ENCODE measurements around the gene ANLN.
"Not testable (repeated sequence)": the region's sequence is repeated elsewhere in the genome, so short reads cannot be mapped to it uniquely, and the experiment has no call there.

Gene ANLN

DNA sequence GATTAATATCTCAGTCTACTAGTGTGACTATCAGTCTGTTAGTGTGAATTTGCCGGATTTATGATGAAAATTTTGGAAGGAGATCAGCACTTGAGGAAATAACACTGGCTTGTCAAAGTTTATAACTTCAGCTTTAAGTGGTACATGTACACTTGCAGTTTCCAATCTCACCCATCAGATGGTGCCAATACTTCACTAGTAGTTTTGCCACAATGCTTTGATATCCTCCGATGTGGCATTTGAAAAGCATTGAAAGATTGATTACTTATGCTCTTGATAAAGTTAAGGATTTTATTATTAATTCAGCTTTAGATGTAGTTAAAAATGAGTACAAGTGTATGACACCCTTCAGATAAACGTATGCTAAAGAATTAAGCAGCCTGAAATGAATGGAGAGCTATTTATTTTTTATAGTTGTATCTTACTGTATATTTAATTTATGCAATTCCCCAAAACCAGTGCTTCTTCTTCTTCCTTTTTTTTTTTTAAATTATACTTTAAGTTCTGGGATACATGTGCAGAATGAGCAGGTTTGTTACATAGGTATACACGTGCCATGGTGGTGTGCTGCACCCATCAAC, 98.2 kb downstream of the ANLN start:
- Histone ChIP-seq H3K9me3 (no peaks in the 10 kb centered on the region), H3K27me3 (no peaks in the 10 kb centered on the region), H3K36me3 (no peaks in the 10 kb centered on the region), H3K4me3 (no peak overlapping the region), H3K27ac (no peak overlapping the region), H3K4me1 (peaks cover 0 to 3% (median 0%) of the 10 kb centered on the region in 4 donors)
- DNase-seq, result no peak
- intact Hi-C loops (cut with DNase I; ENCODE audit: low total_unique reads), result no loop called here
- TF ChIP-seq, protein P1, sequence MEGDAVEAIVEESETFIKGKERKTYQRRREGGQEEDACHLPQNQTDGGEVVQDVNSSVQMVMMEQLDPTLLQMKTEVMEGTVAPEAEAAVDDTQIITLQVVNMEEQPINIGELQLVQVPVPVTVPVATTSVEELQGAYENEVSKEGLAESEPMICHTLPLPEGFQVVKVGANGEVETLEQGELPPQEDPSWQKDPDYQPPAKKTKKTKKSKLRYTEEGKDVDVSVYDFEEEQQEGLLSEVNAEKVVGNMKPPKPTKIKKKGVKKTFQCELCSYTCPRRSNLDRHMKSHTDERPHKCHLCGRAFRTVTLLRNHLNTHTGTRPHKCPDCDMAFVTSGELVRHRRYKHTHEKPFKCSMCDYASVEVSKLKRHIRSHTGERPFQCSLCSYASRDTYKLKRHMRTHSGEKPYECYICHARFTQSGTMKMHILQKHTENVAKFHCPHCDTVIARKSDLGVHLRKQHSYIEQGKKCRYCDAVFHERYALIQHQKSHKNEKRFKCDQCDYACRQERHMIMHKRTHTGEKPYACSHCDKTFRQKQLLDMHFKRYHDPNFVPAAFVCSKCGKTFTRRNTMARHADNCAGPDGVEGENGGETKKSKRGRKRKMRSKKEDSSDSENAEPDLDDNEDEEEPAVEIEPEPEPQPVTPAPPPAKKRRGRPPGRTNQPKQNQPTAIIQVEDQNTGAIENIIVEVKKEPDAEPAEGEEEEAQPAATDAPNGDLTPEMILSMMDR (IDR thresholded peaks at IDR 0.05), result peak in 1 of 2 experiments; percentile 32

DNA sequence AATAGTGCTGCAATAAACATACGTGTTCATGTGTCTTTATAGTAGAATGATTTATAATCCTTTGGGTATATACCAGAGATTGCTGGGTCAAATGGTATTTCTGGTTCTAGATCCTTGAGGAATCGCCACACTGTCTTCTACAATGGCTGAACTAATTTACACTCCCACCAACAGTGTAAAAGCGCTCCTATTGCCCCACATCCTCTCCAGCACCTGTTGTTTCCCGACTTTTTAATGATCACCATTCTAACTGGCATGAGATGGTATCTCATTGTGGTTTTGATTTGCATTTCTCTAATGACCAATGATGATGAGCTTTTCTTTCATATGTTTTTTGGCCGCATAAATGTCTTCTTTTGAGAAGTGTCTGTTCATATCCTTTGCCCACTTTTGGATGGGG, 99.0 kb downstream of the ANLN start:
- H3K4me3 ChIP-seq; H3K9me3 ChIP-seq; H3K36me3 ChIP-seq; H3K27ac ChIP-seq; H3K27me3 ChIP-seq; H3K4me1 ChIP-seq; DNase-seq; intact Hi-C loops (cut with DNase I; ENCODE audit: low total_unique reads): not testable (repeated sequence)

DNA sequence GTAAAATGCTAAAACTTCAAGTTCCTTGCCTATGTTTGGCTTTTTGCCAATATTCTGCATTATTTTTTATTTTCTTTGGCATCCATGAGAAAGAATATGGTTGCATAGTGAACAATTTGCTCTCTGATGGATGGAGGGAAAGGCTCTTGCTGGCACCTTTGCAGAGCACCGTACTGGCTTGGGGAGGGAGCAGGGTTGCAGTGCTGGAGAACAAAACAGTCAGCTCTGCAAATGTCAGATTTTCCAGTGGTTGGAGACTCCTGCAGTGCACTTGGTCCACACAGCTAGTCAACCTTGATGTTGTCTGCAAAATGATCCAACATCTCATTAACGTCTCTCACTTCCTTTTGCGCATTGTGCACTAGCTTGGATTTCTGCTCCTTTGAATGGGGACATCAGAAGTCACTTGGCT, 100.8 kb downstream of the ANLN start:
- DNase-seq, result no peak
- Histone ChIP-seq H3K4me3 (no peak overlapping the region), H3K4me1 (peaks cover 0 to 3% (median 0%) of the 10 kb centered on the region in 4 donors), H3K27me3 (no peaks in the 10 kb centered on the region), H3K36me3 (no peaks in the 10 kb centered on the region), H3K27ac (no peak overlapping the region), H3K9me3 (no peaks in the 10 kb centered on the region)
- TF ChIP-seq, protein P1 (IDR thresholded peaks at IDR 0.05), result no peak
- intact Hi-C loops (cut with DNase I; ENCODE audit: low total_unique reads), result no loop called here

- intact Hi-C loops (cut with DNase I; ENCODE audit: low total_unique reads), result no loop called here
- TF ChIP-seq, protein P1 (IDR thresholded peaks at IDR 0.05), result no peak
- no peak for DNase-seq
- no peak overlapping the region for H3K4me3 ChIP-seq
- peaks cover 0 to 3% (median 0%) of the 10 kb centered on the region in 4 donors for H3K4me1 ChIP-seq
- H3K27me3 ChIP-seq, result no peaks in the 10 kb centered on the region
- H3K27ac ChIP-seq, result no peak overlapping the region
- no peaks in the 10 kb centered on the region for H3K9me3 ChIP-seq
- no peaks in the 10 kb centered on the region for H3K36me3 ChIP-seq
Measured at GRCh38 chr7:36491317-36491716, 101.7 kb downstream of the ANLN start.

DNA sequence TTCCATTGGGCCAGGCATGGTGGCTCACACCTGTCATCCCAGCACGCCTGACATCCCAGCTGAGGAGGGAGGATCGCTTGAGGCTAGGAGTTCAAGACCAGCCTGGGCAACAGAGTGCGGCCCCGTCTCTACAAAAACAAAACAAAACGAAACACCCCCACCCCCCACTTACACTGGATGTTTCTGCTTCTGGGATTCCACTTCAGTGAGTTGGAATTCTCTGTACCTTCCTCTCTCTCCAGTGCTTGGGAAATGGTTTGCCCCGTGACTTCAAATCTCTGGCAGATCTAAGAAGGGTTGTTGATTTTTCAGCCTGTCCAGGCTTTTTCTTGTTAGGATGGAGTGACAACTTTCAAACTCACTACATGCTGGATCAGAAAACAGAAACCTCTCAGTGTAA, 106.9 kb downstream of the ANLN start:
- intact Hi-C loops (cut with DNase I; ENCODE audit: low total_unique reads), result no loop called here
- Histone ChIP-seq H3K36me3 (no peaks in the 10 kb centered on the region), H3K4me1 (no peaks in the 10 kb centered on the region), H3K4me3 (no peak overlapping the region), H3K27me3 (no peaks in the 10 kb centered on the region), H3K9me3 (no peaks in the 10 kb centered on the region), H3K27ac (no peak overlapping the region)
- DNase-seq, result no peak
- TF ChIP-seq, protein P1 (IDR thresholded peaks at IDR 0.05), result no peak

DNA sequence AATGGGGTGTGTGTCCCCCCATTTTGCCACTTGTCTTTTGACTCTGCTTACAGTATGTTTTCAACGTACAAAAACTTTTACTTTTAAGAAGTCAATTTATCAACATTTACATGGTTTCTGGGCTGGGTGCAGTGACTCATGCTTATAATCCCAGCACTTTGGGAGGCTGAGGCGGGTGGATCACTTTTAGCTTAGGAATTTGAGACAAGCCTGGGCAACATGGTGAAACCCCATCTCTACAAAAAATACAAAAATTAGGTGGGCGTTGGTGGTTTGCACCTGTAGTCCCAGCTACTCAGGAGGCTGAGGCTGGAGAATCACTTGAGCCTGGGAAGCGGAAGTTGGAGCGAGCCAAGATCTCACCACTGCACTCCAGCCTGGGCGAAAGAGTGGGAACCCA, 107.5 kb downstream of the ANLN start:
- H3K36me3 ChIP-seq; H3K27me3 ChIP-seq; DNase-seq; H3K4me3 ChIP-seq; H3K27ac ChIP-seq; H3K9me3 ChIP-seq; H3K4me1 ChIP-seq; intact Hi-C loops (cut with DNase I; ENCODE audit: low total_unique reads): not testable (repeated sequence)

DNA sequence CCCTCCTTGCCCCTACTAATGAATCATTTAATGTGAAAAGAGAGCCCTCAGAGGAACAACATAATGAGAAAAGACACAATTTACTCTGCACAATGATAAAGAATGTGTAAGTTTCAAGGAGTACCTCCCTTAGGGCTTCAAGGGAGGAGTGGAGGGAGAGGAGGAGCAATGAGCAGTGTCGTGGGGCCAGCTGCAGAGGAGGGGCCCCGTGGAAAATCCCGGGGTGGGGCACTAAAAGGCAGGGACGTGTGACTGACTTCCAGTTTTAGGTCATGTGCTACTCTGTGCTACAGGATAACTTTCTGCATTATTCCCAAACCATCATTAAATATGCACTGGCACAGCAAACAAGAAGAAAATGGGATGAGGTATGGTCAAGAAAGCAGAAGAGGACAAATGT, 108.1 kb downstream of the ANLN start:
- H3K4me3 ChIP-seq, result no peak overlapping the region
- no peaks in the 10 kb centered on the region for H3K27me3 ChIP-seq
- no peak overlapping the region for H3K27ac ChIP-seq
- no peaks in the 10 kb centered on the region for H3K4me1 ChIP-seq
- H3K36me3 ChIP-seq, result no peaks in the 10 kb centered on the region
- intact Hi-C loops (cut with DNase I; ENCODE audit: low total_unique reads), result no loop called here
- no peaks in the 10 kb centered on the region for H3K9me3 ChIP-seq
- TF ChIP-seq, protein P1 (IDR thresholded peaks at IDR 0.05), result no peak
- no peak for DNase-seq
